ENCODE data around the gene ZNF385A. TPM values are rescaled to one million over a fixed set of nuclear protein-coding genes. Genes with fewer than 3 reads are reported as not detected.
A peak's percentile ranks its signal among the peaks of the same experiment; 100 is the strongest.

ZNF385A gene
- total RNA-seq, 1 donor from 2014 or later = 24.4 TPM

DNA sequence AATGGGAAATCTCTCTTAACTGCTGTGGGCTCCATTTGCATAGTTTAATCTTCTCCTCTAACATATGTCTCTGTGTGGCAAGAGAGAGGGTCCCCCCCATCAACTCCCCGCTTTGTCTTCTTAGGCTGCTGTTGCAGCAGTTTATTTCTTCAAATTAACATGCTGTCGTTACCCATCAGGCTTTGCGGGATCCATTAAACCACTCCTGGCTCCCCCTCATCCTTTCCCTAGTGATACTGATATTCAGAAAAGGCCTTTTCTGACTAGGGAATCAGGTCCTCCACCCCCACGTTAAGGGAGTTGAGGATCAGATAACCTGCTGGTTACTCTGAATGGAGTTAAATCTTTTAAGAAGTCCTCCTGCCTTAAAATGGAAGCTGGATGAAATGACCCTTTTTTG is 35.5 kb downstream of the ZNF385A start:
- no peaks in the 10 kb centered on the region for H4K20me1 ChIP-seq (ENCODE audit: insufficient read depth, low read length)
- H3K27me3 ChIP-seq (ENCODE audit: insufficient read depth, low read length) = no peaks in the 10 kb centered on the region
- no peaks in the 10 kb centered on the region for H3K27me3 Mint-ChIP-seq (ENCODE audit: low read depth, unreplicated experiment)
- peaks cover 26% of the 10 kb centered on the region for H3K4me1 ChIP-seq (ENCODE audit: insufficient read depth, low read length)
- H3K4me3 ChIP-seq (ENCODE audit: insufficient read depth, low read depth, low read length) = no peak overlapping the region
- DNase-seq (ENCODE audit: low read depth) (no peak), FAIRE-seq (no peak)
- H3K36me3 Mint-ChIP-seq (ENCODE audit: low read depth, unreplicated experiment) = peaks cover 22% of the 10 kb centered on the region
- no peak overlapping the region for H3K4me3 Mint-ChIP-seq (ENCODE audit: unreplicated experiment)
- H2AFZ ChIP-seq (ENCODE audit: low read depth, low read length) = no peak overlapping the region
- peaks cover 45% of the 10 kb centered on the region for H3K36me3 ChIP-seq (ENCODE audit: insufficient read depth, low read length)
- H3K9me3 ChIP-seq (ENCODE audit: insufficient read depth, low read depth, low read length) = no peaks in the 10 kb centered on the region
- H3K4me2 ChIP-seq (ENCODE audit: low read length) = no peak overlapping the region
- H3K9me3 Mint-ChIP-seq (ENCODE audit: unreplicated experiment) = peaks cover 2% of the 10 kb centered on the region
- peaks cover 40% of the 10 kb centered on the region for H3K4me1 Mint-ChIP-seq (ENCODE audit: low read depth, unreplicated experiment)
- H3K79me2 ChIP-seq (ENCODE audit: insufficient read depth, low read length) = no peaks in the 10 kb centered on the region
- H3K27ac Mint-ChIP-seq (ENCODE audit: unreplicated experiment) = no peak overlapping the region
- H3K27ac ChIP-seq (ENCODE audit: low read depth, low read length) = no peak overlapping the region
- no peak overlapping the region for H3K9ac ChIP-seq (ENCODE audit: low read length)
- no peak for TF ChIP-seq EZH2 (IDR thresholded peaks at IDR 0.05; ENCODE audit: insufficient read depth, low read length)
- TF ChIP-seq CTCF (IDR thresholded peaks at IDR 0.05; ENCODE audit: insufficient read depth, low read depth, low read length) = no peak

- DNase-seq (ENCODE audit: low read depth) (no peak), FAIRE-seq (no peak)
- Histone ChIP-seq H3K27ac (ENCODE audit: low read depth, low read length) (no peak overlapping the region), H3K4me3 (ENCODE audit: insufficient read depth, low read depth, low read length) (no peak overlapping the region), H4K20me1 (ENCODE audit: insufficient read depth, low read length) (peaks cover 58% of the 10 kb centered on the region), H3K4me1 (ENCODE audit: insufficient read depth, low read length) (peaks cover 10% of the 10 kb centered on the region), H3K9ac (ENCODE audit: low read length) (no peak overlapping the region), H3K27me3 (ENCODE audit: insufficient read depth, low read length) (no peaks in the 10 kb centered on the region), H2AFZ (ENCODE audit: low read depth, low read length) (no peak overlapping the region), H3K79me2 (ENCODE audit: insufficient read depth, low read length) (peaks cover 33% of the 10 kb centered on the region), H3K9me3 (ENCODE audit: insufficient read depth, low read depth, low read length) (no peaks in the 10 kb centered on the region), H3K4me2 (ENCODE audit: low read length) (no peak overlapping the region), H3K36me3 (ENCODE audit: insufficient read depth, low read length) (peaks cover 29% of the 10 kb centered on the region)
- peaks cover 2% of the 10 kb centered on the region for H3K9me3 Mint-ChIP-seq (ENCODE audit: unreplicated experiment)
- peaks cover 38% of the 10 kb centered on the region for H3K4me1 Mint-ChIP-seq (ENCODE audit: low read depth, unreplicated experiment)
- H3K36me3 Mint-ChIP-seq (ENCODE audit: low read depth, unreplicated experiment) = peaks cover 29% of the 10 kb centered on the region
- no peak for TF ChIP-seq EZH2 (IDR thresholded peaks at IDR 0.05; ENCODE audit: insufficient read depth, low read length)
- TF ChIP-seq CTCF (IDR thresholded peaks at IDR 0.05; ENCODE audit: insufficient read depth, low read depth, low read length) = no peak
- H3K4me3 Mint-ChIP-seq (ENCODE audit: unreplicated experiment) = no peak overlapping the region
- no peaks in the 10 kb centered on the region for H3K27me3 Mint-ChIP-seq (ENCODE audit: low read depth, unreplicated experiment)
- peak overlapping the region; percentile 24 for H3K27ac Mint-ChIP-seq (ENCODE audit: unreplicated experiment)
These were observed 42.9 kb downstream of the ZNF385A start for GRCh38 chr12:54341378-54342300.

DNA sequence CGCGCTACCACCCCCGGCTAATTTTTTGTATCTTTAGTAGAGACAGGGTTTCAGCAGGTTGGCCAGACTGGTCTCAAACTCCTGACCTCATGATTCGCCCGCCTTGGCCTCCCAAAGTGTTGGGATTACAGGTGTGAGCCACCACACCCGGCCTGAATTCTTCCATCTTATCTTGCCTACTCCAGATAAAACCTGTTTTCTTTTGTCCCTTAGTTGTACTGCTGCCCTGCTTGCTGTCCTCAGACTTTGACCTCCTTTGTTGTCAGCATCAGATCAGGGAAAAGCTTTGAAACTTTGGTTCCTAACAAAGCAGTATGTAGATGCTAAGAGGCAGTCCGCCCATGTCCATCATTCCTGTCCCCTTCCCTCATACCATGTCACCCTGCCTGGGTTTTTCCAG is 43.7 kb downstream of the ZNF385A start:
- H3K27me3 ChIP-seq (ENCODE audit: insufficient read depth, low read length) = no peaks in the 10 kb centered on the region
- H3K27me3 Mint-ChIP-seq (ENCODE audit: low read depth, unreplicated experiment) = no peaks in the 10 kb centered on the region
- FAIRE-seq (no peak), DNase-seq (ENCODE audit: low read depth) (no peak)
- peaks cover 34% of the 10 kb centered on the region for H3K79me2 ChIP-seq (ENCODE audit: insufficient read depth, low read length)
- no peak overlapping the region for H3K4me3 ChIP-seq (ENCODE audit: insufficient read depth, low read depth, low read length)
- H4K20me1 ChIP-seq (ENCODE audit: insufficient read depth, low read length) = peaks cover 63% of the 10 kb centered on the region
- H3K27ac ChIP-seq (ENCODE audit: low read depth, low read length) = no peak overlapping the region
- peaks cover 2% of the 10 kb centered on the region for H3K9me3 Mint-ChIP-seq (ENCODE audit: unreplicated experiment)
- H3K36me3 ChIP-seq (ENCODE audit: insufficient read depth, low read length) = peaks cover 29% of the 10 kb centered on the region
- peaks cover 38% of the 10 kb centered on the region for H3K4me1 Mint-ChIP-seq (ENCODE audit: low read depth, unreplicated experiment)
- H3K36me3 Mint-ChIP-seq (ENCODE audit: low read depth, unreplicated experiment) = peaks cover 29% of the 10 kb centered on the region
- no peak overlapping the region for H3K9ac ChIP-seq (ENCODE audit: low read length)
- no peak overlapping the region for H3K4me3 Mint-ChIP-seq (ENCODE audit: unreplicated experiment)
- TF ChIP-seq CTCF (IDR thresholded peaks at IDR 0.05; ENCODE audit: insufficient read depth, low read depth, low read length) (no peak), EZH2 (IDR thresholded peaks at IDR 0.05; ENCODE audit: insufficient read depth, low read length) (no peak)
- no peaks in the 10 kb centered on the region for H3K9me3 ChIP-seq (ENCODE audit: insufficient read depth, low read depth, low read length)
- H2AFZ ChIP-seq (ENCODE audit: low read depth, low read length) = no peak overlapping the region
- peaks cover 10% of the 10 kb centered on the region for H3K4me1 ChIP-seq (ENCODE audit: insufficient read depth, low read length)
- no peak overlapping the region for H3K4me2 ChIP-seq (ENCODE audit: low read length)
- no peak overlapping the region for H3K27ac Mint-ChIP-seq (ENCODE audit: unreplicated experiment)
